Stimulated activated naive CD4-positive, alpha-beta T cell treated with Interleukin-2 at 50 U/mL for 16 hours (primary cell): ENCODE results near the gene WWOX.

Experiments
- DNase-seq: peaks from one replicate; lab custom pipeline; 2025; lab: John Stamatoyannopoulos, UW

Gene WWOX

GRCh38 chr16:78535098-78535497 is 435.6 kb downstream of the WWOX start:
- DNase-seq: no peak

- no peak for DNase-seq
These were observed 438.1 kb downstream of the WWOX start for GRCh38 chr16:78537511-78537910.

DNA sequence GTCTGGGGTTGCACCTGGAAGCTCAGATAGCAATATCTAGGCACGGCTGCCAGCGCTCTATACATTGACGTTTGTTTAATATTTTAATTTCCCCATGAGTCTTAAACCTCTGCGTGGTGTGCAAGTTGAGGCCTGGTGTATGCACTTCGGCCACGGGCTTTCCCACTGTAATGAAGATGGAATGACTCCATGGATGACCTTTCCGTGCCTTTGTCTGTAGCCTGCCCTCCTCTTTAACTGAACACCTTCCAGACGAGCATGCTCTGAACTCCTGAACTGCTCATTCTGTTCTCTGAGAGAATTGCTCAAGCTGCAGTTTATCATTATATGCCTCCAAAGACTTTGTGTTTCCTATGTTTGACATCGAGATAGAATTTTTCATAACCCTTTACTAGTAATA is 438.8 kb downstream of the WWOX start:
- no peak for DNase-seq

DNA sequence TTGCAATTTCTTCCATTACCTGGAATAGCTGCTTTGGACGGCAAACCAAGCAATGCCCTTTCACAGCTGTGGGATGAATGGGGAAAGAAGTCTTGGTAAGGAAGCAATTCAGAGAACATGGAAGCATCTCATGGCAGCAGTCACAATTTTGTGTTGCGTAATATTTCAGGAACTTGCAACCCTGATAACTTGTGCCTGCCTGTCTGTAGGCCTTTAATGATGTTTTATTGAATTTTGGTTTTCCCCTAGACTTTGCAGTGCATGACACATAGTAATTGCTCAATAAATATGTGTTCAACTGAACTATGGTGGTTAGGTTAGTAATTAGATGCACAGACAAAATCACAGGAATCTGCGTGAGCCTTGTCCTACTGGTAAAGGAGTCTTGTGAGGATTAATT is 439.5 kb downstream of the WWOX start:
- no peak for DNase-seq

DNA sequence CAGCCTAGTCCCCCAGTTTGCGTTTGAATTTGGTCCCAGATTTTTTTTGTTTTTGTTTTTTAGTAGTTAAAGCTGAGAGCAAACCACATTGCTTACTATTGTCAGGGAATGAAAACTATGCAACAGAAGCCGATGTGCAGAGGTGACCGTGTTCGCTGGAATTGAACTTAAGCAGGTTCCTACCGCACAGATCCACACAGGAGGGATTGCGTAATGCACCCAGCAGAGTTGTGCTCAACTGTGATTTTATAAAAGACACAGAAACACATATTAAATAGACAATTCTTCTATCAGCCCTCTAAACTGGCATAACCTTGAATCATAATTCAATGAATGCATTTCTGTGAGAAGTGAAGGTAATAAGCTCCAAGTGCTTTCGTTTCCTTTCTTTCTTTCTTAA is 443.0 kb downstream of the WWOX start:
- no peak for DNase-seq

GRCh38 chr16:78543023-78543422 is 443.6 kb downstream of the WWOX start:
- no peak for DNase-seq

DNA sequence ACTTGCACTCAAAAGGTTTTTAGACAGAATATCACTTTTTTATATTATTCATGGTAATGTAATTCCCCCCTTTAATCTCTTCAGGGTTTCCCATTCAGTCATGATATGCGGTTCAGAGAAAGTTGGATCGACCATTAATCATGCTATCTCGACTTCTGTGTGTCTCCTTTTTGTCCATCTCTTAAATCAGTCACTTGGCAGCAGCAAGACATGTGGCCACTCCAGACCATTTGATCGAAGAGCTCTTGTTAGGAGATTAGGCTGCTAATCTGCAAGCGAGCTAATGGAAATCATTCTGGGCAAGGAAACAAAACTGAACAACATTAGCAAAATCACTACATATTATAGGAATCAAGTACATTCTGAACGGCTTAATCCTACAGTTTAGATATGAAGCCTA is 449.9 kb downstream of the WWOX start:
- no peak for DNase-seq

- DNase-seq: no peak
These were observed 452.1 kb downstream of the WWOX start for GRCh38 chr16:78551487-78552085.

- no peak for DNase-seq
These were observed 452.7 kb downstream of the WWOX start for GRCh38 chr16:78552106-78552675.

GRCh38 chr16:78552716-78553115 is 453.3 kb downstream of the WWOX start:
- DNase-seq: no peak

DNA sequence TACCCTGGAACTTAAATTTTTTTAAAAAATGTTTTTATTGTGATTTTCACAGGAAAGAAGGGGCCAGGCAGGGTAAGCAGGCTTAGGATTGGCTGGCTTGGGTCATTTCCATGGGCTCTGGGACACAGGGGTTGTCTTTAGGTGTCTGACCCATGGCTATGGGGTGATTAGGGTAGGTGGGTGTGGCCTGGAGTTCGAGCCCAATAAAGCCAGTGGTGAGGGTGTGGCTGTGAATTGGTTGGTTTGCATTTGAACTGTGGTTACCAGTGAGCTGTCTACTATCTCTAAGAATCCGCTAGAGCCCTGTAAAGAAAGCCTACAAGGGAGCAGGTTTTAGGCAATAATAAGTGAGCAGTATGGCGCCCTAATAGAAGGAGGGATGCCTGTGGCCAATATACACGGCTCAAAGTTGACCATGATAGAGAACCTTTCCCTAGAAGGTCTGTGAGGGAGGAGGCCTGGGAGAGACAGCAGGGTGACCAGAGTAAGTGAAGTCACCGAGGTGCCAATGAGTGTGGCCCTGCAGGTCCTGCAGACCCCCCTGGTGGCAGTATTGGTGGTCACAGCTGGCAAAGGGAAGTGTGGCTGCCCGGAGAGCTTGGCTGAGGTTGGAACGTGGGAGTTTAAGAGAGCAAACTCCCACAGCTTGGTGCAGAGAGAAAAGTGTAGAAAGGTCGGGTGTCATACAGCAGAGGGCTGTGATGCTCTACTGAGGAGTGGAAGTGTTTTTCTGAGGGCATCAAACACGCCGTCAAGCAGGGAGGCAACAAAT is 454.0 kb downstream of the WWOX start:
- DNase-seq: no peak

- no peak for DNase-seq
These were observed 457.0 kb downstream of the WWOX start for GRCh38 chr16:78556421-78556820.

GRCh38 chr16:78560997-78561396 is 461.5 kb downstream of the WWOX start:
- DNase-seq: no peak

DNA sequence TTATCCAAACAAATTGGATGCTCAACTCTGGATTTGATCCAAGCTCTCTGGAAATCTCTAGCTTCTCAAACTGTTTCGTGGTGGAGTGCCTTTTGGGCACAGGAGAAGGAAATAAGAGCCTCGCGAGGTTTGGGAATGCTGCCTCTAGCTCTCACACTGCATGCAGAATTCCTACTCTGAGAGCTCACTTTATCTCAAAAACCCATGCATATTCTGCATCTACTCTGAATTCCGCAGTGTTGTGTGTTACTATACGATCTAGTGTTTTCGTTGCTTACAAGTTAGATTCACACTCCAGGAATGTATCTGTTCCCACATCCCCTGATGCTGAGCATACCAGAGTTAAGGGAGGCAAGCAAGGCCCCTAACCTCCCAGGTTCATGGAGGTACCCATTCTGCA is 462.7 kb downstream of the WWOX start:
- no peak for DNase-seq

GRCh38 chr16:78562650-78563049 is 463.2 kb downstream of the WWOX start:
- no peak for DNase-seq

DNA sequence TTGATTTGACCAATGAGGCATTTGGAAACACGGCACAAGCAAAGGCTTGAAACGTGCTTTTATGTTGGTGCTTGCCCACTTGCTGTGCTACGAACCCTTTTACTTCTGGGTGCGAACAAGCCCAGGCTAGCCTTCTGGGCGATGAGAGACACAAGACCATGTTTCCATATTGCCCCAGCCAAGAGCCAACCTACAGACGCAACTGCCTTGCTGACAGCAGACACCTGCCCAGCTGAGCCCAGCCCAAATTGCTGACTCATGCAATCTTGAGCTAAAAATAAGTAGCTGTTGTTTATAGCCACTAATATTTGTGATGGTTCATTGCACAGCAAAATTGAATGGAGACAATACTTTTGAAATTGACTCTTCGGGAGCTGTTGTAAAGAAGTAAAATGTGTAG is 464.5 kb downstream of the WWOX start:
- no peak for DNase-seq

- DNase-seq: no peak
These were observed 467.1 kb downstream of the WWOX start for GRCh38 chr16:78566397-78567073.

- no peak for DNase-seq
These were observed 471.1 kb downstream of the WWOX start for GRCh38 chr16:78570399-78571141.

GRCh38 chr16:78571434-78571833 is 472.0 kb downstream of the WWOX start:
- no peak for DNase-seq

- DNase-seq: no peak
These were observed 472.5 kb downstream of the WWOX start for GRCh38 chr16:78571898-78572358.

DNA sequence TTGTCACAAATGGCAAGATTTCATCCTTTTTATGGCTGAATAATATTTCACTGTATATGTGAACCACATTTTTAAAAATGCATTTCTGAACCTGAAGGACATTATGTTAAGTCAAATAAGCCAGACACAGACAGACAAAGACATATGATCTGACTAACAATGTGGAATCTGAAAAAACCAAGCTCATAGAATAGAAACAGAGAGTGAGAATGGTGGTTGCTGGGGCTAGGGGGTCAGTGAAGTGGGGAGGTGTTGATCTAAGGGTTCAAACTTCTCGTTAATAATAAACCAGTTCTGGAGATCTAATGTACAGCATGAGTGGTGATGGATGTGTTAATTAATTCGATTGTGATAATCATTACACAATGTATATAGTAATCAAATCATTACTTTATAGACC is 475.1 kb downstream of the WWOX start:
- DNase-seq: no peak

DNA sequence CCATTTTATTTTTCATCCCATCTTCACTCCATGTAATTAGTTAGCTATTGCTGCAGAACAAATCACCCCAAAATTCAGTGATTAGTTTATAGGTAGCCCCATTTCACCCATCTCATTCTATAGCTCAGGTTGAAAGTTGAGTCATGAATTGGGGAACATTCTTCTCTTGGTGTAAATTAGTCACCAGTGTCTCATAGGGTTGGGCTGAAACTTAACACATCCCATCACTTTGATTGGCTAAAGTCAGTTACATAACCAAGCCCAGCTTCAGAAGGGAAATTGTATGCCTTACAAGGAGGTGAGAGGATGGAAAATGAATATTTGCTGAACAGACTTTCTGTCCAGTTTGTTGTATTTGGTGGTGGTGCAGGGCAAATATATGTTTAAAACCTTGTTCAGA is 477.5 kb downstream of the WWOX start:
- no peak for DNase-seq
